Esophagus squamous epithelium (tissue), 5 donors: Measurements from ENCODE around the gene FGF1. TPM values are rescaled to one million over a fixed set of nuclear protein-coding genes. Genes with fewer than 3 reads are reported as not detected.

Experiments used
- DNase-seq: peaks from one replicate; lab custom pipeline; 2025; lab: John Stamatoyannopoulos, UW
- H3K27ac ChIP-seq, 4 donors: fragments of 200-600 bp; sonication (generic); one replicate each; pipeline ENCODE4 v1.5.1; 2016 to 2019; ENCODE audit warnings: mild to moderate bottlenecking in 1 of 4
- H3K27me3 ChIP-seq, 4 donors: fragments of 200-600 bp; sonication (generic); 1 replicate in 3 of 4; 2 replicates in 1 of 4; pipeline versions ENCODE4 v1.5.1 to v1.6.0; 2017 to 2021; ENCODE audit warnings: antibody characterized with exemption in 1 of 4
- H3K36me3 ChIP-seq, 3 donors: fragments of 200-600 bp; sonication (generic); one replicate each; pipeline ENCODE4 v1.5.1; 2016 to 2019
- H3K4me1 ChIP-seq, 3 donors: fragments of 200-600 bp; sonication (generic); one replicate each; pipeline ENCODE4 v1.5.1; 2017 to 2019
- H3K4me3 ChIP-seq, 4 donors: fragments of 200-600 bp; sonication (generic); 1 replicate in 3 of 4; 2 replicates in 1 of 4; pipeline ENCODE4 v1.5.1; 2016 to 2019; ENCODE audit warnings: mild to moderate bottlenecking in 2 of 4, moderate library complexity in 1 of 4
- H3K9me3 ChIP-seq, 3 donors: fragments of 200-600 bp; sonication (generic); one replicate each; pipeline ENCODE4 v1.5.1; 2016 to 2019
- CTCF ChIP-seq, 6 experiments: fragments of 450-650 bp in 4 of 6; fragments of 200-600 bp in 2 of 6; sonication (generic) in 2 of 6; IDR thresholded peaks; one replicate each; pipeline ENCODE4 v1.5.1; 2016 to 2019; ENCODE audit warnings: antibody characterized with exemption in 6 of 6, mild to moderate bottlenecking in 4 of 6, moderate library complexity in 4 of 6
- POLR2A ChIP-seq, 4 donors: fragments of 450-650 bp; IDR thresholded peaks; one replicate each; pipeline ENCODE4 v1.6.1; 2017; ENCODE audit warnings: antibody characterized with exemption in 4 of 4, mild to moderate bottlenecking in 4 of 4, moderate library complexity in 3 of 4
- WGBS, 2 donors: methylation state at CpG; one replicate each; pipeline ENCODE4 v1.1.5; 2018; 5-methylcytosine and 5-hydroxymethylcytosine counted together
- intact Hi-C: fragments of 100-400 bp; cut with DNase I; formaldehyde crosslinking; loops from one replicate; pipeline ENCODE4 v1.15.0; 2022
- total RNA-seq, 4 donors: library from RNA; depleted of rRNA; stranded (reverse); fragments of >200 nt; gene quantifications; one replicate each; pipeline ENCODE4 v1.1.0, GENCODE V29; 2016
- donor health status: DM: yes; HTN: yes; CAD: no.

FGF1 gene
- total RNA-seq, 4 donors from 2014 or later, result 0.38 to 2.4 (median 1.6) TPM; not detected in 1

- WGBS, 2 donors, result 16 to 17% methylated on average over 13 of the region's 13 CpGs
- H3K27me3 ChIP-seq, result no peaks in the 10 kb centered on the region
- intact Hi-C loops, result no loop called here
- peaks cover 0 to 17% (median 0%) of the 10 kb centered on the region in 3 donors for H3K4me1 ChIP-seq
- H3K36me3 ChIP-seq, result no peaks in the 10 kb centered on the region
- H3K4me3 ChIP-seq, result no peak overlapping the region
- TF ChIP-seq POLR2A (IDR thresholded peaks at IDR 0.05) (no peak), CTCF (IDR thresholded peaks at IDR 0.05) (peak; percentile 68 to 97 (median 96))
- no peaks in the 10 kb centered on the region for H3K9me3 ChIP-seq
- no peak for DNase-seq
- peak overlapping the region in 2 of 4 donors; percentile 58 to 60 for H3K27ac ChIP-seq
Observed at GRCh38 chr5:142655339-142656267, 30.3 kb downstream of the FGF1 start.

- 62% methylated on average over 4 to 6 of the region's 8 CpGs for WGBS, 2 donors
- intact Hi-C loops, result loop anchor here (5.0 kb wide), 1 partner anchor 43 kb away; no protein-coding TSS in a partner anchor
- Histone ChIP-seq H3K9me3 (no peaks in the 10 kb centered on the region), H3K27me3 (no peaks in the 10 kb centered on the region), H3K4me3 (no peak overlapping the region), H3K27ac (peak overlapping the region in 2 of 4 donors; percentile 58 to 60), H3K4me1 (peaks cover 0 to 17% (median 0%) of the 10 kb centered on the region in 3 donors), H3K36me3 (no peaks in the 10 kb centered on the region)
- TF ChIP-seq POLR2A (IDR thresholded peaks at IDR 0.05) (no peak), CTCF (IDR thresholded peaks at IDR 0.05) (peak in 1 of 6 experiments; percentile 8)
- DNase-seq, result no peak
Observed at GRCh38 chr5:142654578-142655058, 31.3 kb downstream of the FGF1 start.

GRCh38 chr5:142653321-142653720, 32.6 kb downstream of the FGF1 start:
- H3K9me3 ChIP-seq, result no peaks in the 10 kb centered on the region
- H3K36me3 ChIP-seq, result no peaks in the 10 kb centered on the region
- H3K4me3 ChIP-seq, result no peak overlapping the region
- H3K27ac ChIP-seq, result no peak overlapping the region
- no peaks in the 10 kb centered on the region for H3K27me3 ChIP-seq
- no peak for TF ChIP-seq POLR2A (IDR thresholded peaks at IDR 0.05)
- TF ChIP-seq CTCF (IDR thresholded peaks at IDR 0.05), result no peak
- no peak for DNase-seq
- intact Hi-C loops, result loop anchor here (5.0 kb wide), 1 partner anchor 44 kb away; no protein-coding TSS in a partner anchor
- peaks cover 0 to 17% (median 0%) of the 10 kb centered on the region in 3 donors for H3K4me1 ChIP-seq
- WGBS, 2 donors, result 92 to 95% methylated on average over 7 of the region's 7 CpGs

- H3K4me1 ChIP-seq, result peaks cover 0 to 17% (median 0%) of the 10 kb centered on the region in 3 donors
- 84 to 88% methylated on average over 10 of the region's 10 CpGs for WGBS, 2 donors
- no peaks in the 10 kb centered on the region for H3K27me3 ChIP-seq
- no peak overlapping the region for H3K4me3 ChIP-seq
- no peak for DNase-seq
- no peak for TF ChIP-seq POLR2A (IDR thresholded peaks at IDR 0.05)
- TF ChIP-seq CTCF (IDR thresholded peaks at IDR 0.05), result no peak
- no peak overlapping the region for H3K27ac ChIP-seq
- no peaks in the 10 kb centered on the region for H3K36me3 ChIP-seq
- no peaks in the 10 kb centered on the region for H3K9me3 ChIP-seq
- intact Hi-C loops, result loop anchor here (5.0 kb wide), 1 partner anchor 45 kb away; no protein-coding TSS in a partner anchor
Observed at GRCh38 chr5:142652563-142652962, 33.3 kb downstream of the FGF1 start.

- TF ChIP-seq POLR2A (IDR thresholded peaks at IDR 0.05) (no peak), CTCF (IDR thresholded peaks at IDR 0.05) (no peak)
- 71 to 81% methylated on average over 8 of the region's 8 CpGs for WGBS, 2 donors
- Histone ChIP-seq H3K9me3 (no peaks in the 10 kb centered on the region), H3K4me3 (no peak overlapping the region), H3K27ac (no peak overlapping the region), H3K27me3 (no peaks in the 10 kb centered on the region), H3K36me3 (no peaks in the 10 kb centered on the region), H3K4me1 (peaks cover 0 to 13% (median 0%) of the 10 kb centered on the region in 3 donors)
- intact Hi-C loops, result loop anchor here (5.0 kb wide), 1 partner anchor 46 kb away; no protein-coding TSS in a partner anchor
- no peak for DNase-seq
Observed at GRCh38 chr5:142650881-142651280, 35.0 kb downstream of the FGF1 start.
